ENCODE data around the gene MUC3A.
"Not testable (repeated sequence)": the region's sequence is repeated elsewhere in the genome, so short reads cannot be mapped to it uniquely, and the experiment has no call there.

- not testable (repeated sequence) for TF ChIP-seq CTCF (conservative IDR thresholded peaks at IDR 0.05; ENCODE audit: low read depth, low read length); EZH2 (IDR thresholded peaks at IDR 0.05; ENCODE audit: borderline replicate concordance, low read depth, low read length, poor library complexity, severe bottlenecking)
Observed at GRCh38 chr7:101000025-101000424, 50.7 kb downstream of the MUC3A start.
